HG03521 (cell line): ENCODE results near the gene GDF7.
"Not testable (repeated sequence)": the region's sequence is repeated elsewhere in the genome, so short reads cannot be mapped to it uniquely, and the experiment has no call there.

Experiments
- ATAC-seq: cut with Tn5 transposase; IDR thresholded peaks from one replicate; pipeline ENCODE4 v1.9.1; 2021; ENCODE audit warnings: mild to moderate bottlenecking, moderate library complexity; ENCODE audit not compliant: unreplicated experiment

Gene GDF7

DNA sequence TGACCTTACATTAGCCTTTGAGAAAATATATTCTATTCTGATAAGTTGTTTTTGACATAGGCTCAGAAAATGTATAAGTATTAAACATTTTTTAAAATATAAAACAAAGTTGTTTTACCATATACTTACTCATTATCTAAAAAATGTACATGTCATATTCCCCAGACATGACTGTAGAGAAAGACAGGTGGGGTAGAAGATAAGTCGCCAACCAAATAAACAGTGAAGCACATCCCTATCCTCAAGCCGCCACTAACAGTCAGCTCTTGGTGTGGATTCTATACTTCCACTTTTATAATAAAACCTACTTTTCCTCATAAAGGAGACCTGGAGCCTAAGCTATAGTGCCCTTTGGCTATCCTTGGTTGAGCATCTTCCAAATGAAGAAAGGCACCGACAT, 26.4 kb downstream of the GDF7 start:
- ATAC-seq: no peak

DNA sequence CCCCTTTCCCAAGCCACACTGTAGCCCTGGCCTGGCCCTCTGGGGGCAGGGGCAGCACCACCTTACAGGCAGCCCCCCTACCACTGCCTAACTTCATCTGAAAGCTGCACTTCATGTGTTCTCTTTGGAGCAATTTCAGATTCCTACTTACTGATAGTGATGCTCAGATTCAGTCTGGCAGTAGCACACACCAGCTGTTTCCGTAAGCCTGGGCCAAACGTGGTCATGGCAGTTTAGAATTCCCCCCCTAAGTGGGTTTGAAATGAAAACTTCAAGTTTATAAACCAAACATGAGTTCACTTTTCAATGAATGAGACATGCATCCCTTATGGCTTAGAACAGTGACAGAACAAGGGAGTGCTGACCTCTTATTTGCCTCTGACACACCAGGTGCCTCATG, 29.4 kb downstream of the GDF7 start:
- no peak for ATAC-seq

DNA sequence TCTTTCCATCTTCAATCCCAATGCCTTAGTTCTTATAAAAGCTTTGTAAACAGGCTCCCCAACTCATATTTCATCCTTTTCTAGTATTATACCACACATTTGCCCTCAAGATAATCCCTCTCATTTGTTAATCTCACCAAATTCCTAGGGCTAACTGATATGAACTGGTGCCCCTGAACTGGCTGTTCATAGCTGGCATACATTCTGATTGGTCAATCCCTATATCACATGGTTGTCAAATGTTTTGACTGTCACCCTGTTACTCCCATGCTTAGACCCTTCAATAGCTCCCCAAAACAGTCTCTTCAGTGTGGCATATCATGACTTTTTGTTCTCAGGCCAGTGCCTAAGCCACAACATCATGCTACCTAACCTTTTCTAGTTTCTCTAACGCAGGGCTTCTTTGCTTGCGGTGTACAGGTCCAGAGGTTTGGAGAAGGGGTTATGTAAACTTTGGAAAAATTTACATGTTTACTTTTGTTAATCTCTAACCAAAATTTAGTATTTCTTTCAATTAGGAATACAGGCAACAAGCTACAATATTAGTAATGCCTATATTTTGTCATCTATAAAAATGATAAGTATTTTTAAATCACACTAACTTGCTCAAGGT, 30.5 kb downstream of the GDF7 start:
- no peak for ATAC-seq

DNA sequence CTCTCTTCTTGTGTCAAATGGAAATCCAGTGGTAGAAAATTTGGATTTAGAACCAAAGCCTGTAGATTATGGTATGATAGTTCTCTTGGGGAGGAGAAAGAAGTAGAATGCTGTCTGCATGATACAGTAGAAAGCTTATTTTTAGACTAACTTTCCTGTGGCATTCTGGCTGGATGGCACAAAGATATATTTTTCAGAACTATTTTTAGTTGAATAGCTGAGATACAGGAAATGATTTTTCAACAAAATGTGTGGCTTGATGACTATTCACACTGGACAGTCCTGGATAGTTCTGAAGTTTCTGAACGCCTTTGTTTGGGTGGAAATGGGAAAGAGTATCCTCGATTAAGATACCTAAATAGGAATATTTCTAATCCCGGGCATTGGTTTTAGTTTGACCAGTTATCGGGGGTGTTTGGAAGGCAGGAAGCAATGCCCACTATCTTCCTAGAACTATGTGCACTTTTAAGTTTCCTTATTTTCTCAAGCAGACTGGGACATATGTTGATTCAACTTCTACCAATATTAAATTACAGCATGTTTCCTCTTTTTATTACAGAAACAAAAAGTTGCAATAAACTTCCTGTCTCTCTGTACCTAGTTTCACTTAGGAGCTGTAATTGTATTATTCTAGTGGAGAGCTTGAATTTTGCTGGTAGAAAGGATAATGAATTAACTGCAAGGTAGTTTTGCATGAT, 32.1 kb downstream of the GDF7 start:
- no peak for ATAC-seq

DNA sequence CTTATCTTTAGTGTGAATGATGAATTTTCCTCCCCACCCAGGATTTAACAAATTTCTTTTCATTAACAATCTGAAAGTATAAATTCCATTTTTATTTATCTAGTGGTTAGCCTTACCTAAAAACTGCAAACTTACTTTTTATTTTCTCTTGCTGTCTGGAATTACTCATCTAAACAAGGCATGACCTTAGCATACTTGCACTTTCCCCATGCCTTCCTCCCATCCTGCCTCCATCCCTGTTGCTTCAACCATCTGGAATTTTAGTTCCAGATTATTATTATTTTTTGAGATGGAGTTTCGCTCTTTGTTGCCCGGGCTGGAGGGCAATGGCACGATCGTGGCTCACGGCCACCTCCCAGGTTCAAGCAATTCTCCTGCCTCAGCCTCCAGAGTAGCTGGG, 35.6 kb downstream of the GDF7 start:
- no peak for ATAC-seq

DNA sequence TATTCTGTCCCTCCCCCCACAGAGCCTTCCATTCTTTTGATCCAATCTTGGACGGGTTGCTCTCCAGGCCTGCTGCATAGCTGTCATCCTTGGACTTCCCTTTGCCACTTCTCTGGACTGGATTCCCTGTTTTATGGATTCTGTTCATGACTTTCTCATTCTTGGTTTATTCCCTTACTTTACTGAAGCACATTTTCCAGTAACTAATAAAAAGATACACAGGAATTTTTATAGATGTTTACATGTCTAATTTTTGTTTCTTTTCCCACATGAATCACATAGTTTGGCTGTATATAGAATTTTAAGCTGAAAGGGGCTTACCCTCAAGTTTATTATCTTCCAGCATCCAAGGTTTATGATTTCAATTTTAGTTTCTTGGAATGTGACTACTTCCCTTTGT, 37.9 kb downstream of the GDF7 start:
- ATAC-seq: no peak

DNA sequence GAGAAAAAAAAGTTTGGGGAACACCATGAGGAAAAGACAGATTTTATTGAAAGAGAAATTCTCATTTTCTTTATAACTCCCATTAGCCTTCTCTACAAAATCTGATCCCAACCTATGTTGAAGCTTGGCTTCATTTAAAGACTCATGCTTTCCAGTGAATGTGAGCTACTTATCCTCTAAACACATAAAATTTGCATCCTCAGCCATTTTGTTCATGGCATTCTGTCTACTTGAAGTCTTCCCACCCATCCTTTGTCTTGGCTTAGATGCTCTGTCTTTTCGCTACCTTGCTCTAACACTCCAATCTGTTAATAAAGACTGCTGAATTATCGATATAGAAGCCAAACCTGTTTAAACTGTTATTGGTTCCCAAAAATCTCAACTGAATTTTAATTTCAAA, 39.3 kb downstream of the GDF7 start:
- ATAC-seq: no peak

DNA sequence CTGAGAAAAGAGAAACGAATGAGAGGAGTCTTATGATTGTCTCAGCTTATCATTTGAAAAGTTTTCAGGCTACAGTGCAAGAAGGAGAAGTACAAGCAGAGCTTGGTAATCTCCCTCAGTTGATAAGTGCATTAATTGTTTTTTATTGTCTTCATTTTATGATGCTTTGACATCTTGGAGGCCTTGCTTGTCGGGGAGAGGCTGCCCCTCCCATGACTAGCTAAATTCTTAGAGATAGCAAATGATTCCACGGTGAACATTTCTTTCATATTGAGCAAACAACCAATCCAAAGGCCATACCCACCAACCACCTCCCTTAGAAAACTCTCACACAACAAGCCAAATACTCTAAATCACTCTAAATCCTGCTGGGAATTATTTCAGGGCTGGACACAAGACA, 39.8 kb downstream of the GDF7 start:
- ATAC-seq: no peak

DNA sequence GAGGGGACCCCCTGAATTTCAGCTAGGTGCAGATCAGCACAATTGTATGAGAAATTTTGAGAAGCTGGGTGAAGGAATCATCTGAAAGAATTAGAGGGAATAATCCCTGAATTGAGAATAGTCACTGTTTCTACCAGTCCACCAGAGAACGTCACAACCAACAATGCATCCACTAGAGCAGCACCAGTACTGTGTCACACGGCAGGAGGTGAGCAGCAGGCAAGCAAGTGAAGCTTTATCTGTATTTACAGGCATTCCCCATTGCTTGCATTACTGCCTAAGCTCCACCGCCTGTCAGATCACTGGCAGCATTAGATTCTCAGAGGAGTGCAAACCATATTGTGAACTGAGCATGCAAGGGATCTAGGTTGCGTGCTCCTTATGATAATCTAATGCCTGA, 40.7 kb downstream of the GDF7 start:
- no peak for ATAC-seq

DNA sequence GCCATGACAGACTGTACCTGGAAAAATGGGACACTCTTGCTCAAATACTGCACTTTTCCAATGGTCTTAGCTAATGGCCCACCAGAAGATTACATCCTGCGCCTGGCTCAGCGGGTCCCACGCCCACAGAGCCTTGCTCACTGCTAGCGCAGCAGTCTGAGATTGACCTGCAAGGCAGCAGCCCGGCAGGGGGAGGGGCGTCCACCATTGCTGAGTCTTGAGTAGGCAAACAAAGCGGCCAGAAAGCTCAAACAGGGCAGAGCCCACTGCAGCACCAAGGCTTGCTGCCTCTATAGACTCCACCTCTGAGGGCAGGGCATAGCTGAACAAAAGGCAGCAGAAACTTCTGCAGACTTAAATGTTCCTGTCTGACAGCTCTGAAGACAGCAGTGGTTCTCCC, 44.7 kb downstream of the GDF7 start:
- not testable (repeated sequence) for ATAC-seq

DNA sequence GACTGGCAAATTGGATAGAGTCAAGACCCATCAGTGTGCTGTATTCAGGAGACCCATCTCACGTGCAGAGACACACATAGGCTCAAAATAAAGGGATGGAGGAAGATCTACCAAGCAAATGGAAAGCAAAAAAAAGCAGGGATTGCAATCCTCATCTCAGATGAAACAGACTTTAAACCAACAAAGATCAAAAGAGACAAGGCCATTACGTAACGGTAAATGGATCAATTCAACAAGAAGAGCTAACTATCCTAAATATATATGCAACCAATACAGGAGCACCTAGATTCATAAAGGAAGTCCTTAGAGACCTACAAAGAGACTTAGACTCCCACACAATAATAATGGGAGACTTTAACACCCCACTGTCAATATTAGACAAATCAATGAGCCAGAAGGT, 46.6 kb downstream of the GDF7 start:
- ATAC-seq: not testable (repeated sequence)

DNA sequence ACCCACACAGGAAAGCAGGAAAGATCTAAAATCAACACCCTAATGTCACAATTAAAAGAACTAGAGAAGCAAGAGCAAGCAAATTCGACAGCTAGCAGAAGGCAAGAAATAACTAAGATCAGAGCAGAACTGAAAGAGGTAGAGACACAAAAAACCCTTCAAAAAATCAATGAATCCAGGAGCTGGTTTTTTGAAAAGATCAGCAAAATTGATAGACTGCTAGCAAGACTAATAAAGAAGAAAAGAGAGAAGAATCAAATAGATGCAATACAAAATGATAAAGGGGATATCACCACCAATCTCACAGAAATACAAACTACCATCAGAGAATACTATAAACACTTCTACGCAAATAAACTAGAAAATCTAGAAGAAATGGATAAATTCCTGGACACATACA, 47.5 kb downstream of the GDF7 start:
- ATAC-seq: not testable (repeated sequence)

DNA sequence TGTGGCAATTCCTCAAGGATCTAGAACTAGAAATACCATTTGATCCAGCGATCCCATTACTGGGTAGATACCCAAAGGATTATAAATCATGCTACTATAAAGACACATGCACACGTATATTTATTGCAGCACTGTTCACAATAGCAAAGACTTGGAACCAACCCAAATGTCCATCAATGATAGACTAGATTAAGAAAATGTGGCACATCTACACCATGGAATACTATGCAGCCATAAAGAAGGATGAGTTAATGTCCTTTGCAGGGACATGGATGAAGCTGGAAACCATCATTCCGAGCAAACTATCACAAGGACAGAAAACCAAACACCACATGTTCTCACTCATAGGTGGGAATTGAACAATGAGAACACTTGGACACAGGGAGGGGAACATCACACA, 49.2 kb downstream of the GDF7 start:
- ATAC-seq: not testable (repeated sequence)

DNA sequence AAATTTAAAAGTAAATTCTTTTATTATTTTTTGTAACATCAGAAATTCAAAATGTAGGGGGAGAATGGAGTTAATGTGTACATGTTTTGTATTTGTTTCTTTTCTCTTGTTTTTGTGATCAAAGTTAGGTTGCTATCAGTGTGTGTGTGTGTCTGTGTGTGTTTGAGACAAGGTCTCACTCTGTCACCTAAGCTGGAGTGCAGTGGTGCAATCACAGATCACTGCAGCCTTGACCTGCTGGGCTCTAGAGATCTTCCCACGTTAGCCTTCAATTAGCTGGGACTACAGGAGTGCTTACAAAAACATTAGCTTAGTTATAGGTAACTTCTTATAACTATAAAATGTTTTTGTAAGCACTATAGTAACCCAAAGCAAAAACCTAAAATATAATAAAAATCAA, 50.7 kb downstream of the GDF7 start:
- ATAC-seq: no peak

DNA sequence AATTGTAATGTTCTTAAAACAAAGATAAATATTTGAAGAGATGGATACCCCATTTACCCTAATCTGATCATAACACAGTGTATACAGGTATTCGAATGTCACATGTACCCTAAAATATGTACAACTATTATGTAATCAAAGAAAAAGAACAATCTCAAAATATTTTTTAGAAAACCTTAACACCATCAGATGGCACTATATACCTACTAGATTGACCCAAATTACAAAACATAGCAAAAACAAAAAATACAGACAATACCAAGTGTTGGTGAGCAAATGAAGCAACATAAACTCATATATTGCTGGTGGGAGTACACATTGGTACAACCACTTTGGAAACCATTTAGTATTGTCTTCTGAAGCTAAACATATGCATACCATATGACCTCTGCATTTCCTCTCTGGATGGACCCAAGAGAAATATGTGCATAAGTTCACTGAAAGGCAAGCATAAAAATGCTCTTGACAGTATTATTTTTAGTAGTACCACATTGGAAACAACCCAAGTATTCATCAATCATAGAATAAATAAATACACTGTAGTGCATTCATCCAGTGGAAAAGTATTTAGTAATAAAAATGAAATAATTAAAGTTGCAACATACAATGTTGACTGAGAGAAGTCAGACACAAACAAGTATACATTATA, 55.8 kb downstream of the GDF7 start:
- ATAC-seq: no peak

DNA sequence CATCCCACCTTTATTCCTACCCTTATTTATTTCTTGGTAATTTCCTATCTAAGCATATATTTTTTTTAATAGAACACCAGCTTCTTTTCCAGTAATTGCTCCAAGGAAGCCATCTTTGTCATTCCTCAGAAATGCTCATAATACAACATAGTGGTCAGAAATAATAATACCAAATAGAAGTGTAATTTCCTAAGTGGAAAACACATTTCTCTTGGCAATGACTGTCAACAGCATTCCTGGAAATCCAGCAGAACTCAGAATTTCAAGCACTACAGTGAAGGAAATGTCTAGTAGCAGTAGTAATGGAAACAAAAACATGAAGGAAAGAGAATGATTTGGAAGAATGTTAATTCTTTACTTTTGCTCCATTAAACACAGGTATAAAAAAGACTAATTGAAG, 56.6 kb downstream of the GDF7 start:
- ATAC-seq: no peak

DNA sequence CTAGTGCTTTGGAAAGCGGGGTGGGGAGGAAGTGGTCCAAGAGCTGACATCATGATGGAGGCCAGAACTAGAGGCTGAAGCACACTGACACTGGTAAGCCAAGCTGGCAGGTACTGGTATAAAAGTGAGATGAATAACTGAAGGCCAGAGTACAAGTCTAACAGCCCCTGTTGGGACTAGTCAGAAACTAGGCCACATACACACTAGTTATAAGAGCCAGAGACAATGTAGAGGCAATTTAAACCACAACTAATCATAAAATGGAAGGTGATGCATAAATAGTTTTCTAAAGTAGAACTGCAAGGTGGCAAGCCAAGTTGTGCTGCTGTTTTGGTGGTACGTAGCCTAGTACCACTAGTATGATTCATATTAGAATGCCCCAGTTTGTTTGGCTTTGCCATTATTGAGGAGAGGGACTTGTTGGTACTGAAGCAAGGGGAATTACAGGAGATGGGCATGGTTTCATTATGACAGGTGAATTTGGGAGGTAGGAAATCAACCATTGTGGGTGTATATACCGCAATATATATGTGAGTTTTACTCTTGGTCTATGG, 57.6 kb downstream of the GDF7 start:
- ATAC-seq: no peak

DNA sequence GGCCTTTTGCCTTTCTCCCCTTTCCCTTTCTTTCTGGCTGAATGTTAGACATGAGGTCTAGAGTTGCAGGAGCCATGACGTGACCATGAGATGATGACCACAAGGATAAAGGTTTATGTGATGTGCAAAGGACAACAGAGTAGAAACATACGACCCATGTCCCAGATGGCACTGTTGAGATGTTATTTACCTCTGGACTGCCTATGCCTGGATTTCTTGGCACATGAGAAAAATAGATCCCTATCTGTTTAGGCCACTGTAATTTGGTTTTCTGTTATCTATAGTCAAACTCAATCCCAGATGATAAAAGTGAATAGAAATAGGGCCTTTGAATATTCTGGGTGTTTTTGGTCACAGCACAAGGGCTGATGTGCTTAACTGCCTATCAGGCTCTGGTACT, 58.8 kb downstream of the GDF7 start:
- no peak for ATAC-seq

DNA sequence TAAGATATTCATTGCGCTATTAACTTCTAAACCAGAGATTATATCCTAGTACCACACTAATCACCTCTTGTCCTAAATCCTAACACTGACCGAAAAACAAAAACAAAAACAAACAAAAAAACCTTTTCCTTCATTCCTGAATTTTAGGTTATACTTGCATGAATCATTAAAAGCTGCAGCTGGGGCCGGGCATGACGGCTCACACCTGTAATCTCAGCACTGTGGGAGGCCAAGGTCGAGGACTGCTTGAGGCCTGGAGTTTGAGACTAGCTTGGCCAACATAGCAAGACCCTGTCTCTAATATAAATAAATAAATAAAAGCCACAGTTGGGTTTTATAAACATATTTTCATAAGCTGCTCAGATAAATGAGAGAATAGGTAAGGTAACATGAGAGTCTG, 60.0 kb downstream of the GDF7 start:
- no peak for ATAC-seq

DNA sequence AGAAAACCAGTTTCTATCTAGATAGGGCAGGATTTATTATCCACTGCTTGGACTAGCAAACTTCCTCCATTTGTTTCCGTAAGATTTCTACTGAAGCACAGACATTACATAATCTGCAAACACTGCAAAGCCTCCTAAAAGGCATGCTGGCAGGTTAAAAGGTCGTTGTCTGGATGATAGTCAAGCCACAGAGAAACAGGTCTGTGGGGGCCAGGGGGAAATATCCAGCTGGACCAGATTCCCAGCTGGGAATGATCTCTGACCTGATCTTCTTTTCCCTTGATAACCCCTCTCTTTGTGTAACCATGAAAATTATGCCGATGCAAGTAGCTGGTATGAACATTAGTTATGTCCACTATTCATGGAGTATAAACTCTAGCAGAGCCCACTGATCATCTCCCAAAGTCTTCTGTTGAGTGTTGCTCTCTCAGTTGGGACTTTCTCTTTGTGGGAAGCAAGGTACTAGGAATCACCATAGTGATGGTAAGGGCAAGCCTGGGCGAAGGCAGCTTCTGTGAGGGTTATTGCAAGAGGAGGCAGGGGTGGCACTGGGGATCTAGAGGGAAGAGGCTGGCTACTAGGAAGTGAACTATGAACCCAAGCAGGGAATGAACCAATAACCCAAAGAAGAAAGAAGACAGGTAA, 61.3 kb downstream of the GDF7 start:
- ATAC-seq: no peak
